HCT116 (cell line): ENCODE measurements around the gene INSRR.

Source experiments
- CEBPB ChIP-seq: IDR thresholded peaks from 2 replicates; pipeline ENCODE4 v1.6.1; 2012; ENCODE audit warnings: low read depth
- CTCF ChIP-seq, 3 experiments: fragments of 200-600 bp in 1 of 3; sonication (generic) in 1 of 3; IDR thresholded peaks in 2 of 3; conservative IDR thresholded peaks in 1 of 3; 2 replicates each; pipeline ENCODE4 v1.5.1; 2012 to 2017; ENCODE audit warnings: low read depth in 2 of 3, low read length in 2 of 3, antibody characterized with exemption in 1 of 3, borderline replicate concordance in 1 of 3, control low read depth in 1 of 3, mild to moderate bottlenecking in 1 of 3, mixed read lengths in 1 of 3, mixed run types in 1 of 3, moderate library complexity in 1 of 3; ENCODE audit not compliant: insufficient read depth in 1 of 3
- EZH2 ChIP-seq: fragments of 200-600 bp; sonication (generic); IDR thresholded peaks from 2 replicates; pipeline ENCODE4 v1.6.1; 2017; ENCODE audit warnings: antibody characterized with exemption, mixed run types
- EZH2phosphoT487 ChIP-seq: fragments of 200-600 bp; IDR thresholded peaks from 2 replicates; pipeline ENCODE4 v1.6.1; 2018; ENCODE audit warnings: antibody characterized with exemption, borderline replicate concordance
- RAD21 ChIP-seq: IDR thresholded peaks from 2 replicates; pipeline ENCODE4 v1.6.1; 2012; ENCODE audit warnings: low read depth, mild to moderate bottlenecking
- REST ChIP-seq: IDR thresholded peaks from 2 replicates; pipeline ENCODE4 v1.6.1; 2012; ENCODE audit warnings: low read depth
- SP1 ChIP-seq: IDR thresholded peaks from 2 replicates; pipeline ENCODE4 v1.6.1; 2012; ENCODE audit warnings: low read depth
- ZBTB33 ChIP-seq: IDR thresholded peaks from 2 replicates; pipeline ENCODE4 v1.6.1; 2011; ENCODE audit warnings: mild to moderate bottlenecking, low read length, moderate library complexity; ENCODE audit not compliant: insufficient replicate concordance; ENCODE audit errors: extremely low read depth
- ZFX ChIP-seq: fragments of 450-650 bp; IDR thresholded peaks from 2 replicates; pipeline ENCODE4 v1.6.1; 2017

GRCh38 chr1:156865258-156865657, 6.3 kb upstream of the INSRR start:
- TF ChIP-seq CTCF (IDR thresholded peaks at IDR 0.05 in 2 of 3, conservative IDR thresholded peaks at IDR 0.05 in 1 of 3; ENCODE audit: borderline replicate concordance in 1 of 3, insufficient read depth in 1 of 3, low read depth in 2 of 3, low read length in 2 of 3) (no peak), ZBTB33 (no peak), SP1 (no peak), ZFX (no peak), EZH2phosphoT487 (no peak), CEBPB (no peak), EZH2 (no peak), RAD21 (no peak), REST (no peak)
